ENCODE data around the gene CACNA2D3.
A peak's percentile ranks its signal among the peaks of the same experiment; 100 is the strongest.
"Not testable (repeated sequence)": the region's sequence is repeated elsewhere in the genome, so short reads cannot be mapped to it uniquely, and the experiment has no call there.

Gene CACNA2D3

DNA sequence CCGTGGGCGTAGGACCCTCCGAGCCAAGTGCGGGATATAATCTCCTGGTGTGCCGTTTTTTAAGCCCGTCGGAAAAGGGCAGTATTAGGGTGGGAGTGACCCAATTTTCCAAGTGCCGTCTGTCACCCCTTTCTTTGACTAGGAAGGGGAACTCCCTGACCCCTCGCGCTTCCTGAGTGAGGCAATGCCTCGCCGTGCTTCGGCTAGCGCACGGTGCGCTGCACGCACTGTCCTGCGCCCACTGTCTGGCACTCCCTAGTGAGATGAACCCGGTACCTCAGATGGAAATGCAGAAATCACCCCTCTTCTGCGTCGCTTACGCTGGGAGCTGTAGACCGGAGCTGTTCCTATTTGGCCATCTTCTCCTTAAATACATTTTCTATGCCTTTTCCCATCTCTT lies 342.2 kb downstream of the CACNA2D3 start:
- DNase-seq (ENCODE audit: low spot score), result not testable (repeated sequence)

DNA sequence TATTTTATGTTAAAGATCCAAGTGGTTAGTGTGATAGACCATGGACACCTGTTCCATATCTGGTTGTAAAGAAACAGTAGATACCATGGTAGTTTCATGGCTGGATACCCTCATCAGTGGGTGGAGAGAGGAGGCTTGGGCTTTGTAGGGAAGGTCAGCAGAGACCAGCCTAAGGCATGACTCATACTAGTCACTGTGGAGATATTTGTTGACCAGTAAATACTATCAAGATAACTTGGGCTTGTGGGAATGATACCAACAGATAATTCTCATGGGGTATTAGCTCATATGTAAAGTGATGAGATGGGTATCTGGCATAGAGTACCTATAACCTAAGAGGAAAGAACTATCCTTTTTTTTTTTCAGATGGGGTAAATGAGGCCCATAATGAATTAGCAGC lies 354.5 kb downstream of the CACNA2D3 start:
- DNase-seq (ENCODE audit: low spot score), result peak; percentile 43

DNA sequence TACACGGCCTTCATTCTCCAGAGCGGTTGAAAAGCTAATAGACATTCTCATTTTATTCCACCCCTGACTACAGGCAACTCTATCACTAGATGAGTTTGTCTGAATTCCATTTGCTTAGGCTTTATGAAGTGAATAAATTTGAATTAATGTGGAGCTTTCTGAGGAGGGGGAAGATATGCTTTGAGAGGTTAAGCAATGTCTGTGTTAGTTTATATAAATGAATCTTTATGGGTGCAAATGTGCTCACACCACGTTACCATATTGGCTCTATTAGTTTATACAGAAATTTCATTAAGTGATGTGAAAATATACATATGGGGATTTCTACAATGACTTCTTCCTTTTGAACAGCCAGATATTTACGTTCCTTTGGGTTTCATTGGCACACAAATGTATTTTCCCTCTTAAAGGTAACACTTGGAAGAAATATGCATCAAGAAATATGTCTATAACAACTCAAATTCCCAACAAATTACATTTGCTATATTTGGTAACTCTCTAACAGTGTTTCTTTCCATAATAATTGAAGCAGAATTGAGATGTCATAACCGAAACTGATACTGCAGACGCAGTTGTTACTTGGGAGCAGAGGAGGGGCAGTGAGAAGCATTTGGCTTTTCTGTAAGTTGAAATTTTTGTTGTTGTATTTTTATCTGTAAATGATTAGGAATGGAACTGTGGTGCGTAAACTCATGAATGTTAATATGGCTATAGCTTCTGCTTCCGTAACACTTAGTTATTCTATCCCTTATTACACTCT lies 359.4 kb downstream of the CACNA2D3 start:
- DNase-seq (ENCODE audit: low spot score), result no peak

DNA sequence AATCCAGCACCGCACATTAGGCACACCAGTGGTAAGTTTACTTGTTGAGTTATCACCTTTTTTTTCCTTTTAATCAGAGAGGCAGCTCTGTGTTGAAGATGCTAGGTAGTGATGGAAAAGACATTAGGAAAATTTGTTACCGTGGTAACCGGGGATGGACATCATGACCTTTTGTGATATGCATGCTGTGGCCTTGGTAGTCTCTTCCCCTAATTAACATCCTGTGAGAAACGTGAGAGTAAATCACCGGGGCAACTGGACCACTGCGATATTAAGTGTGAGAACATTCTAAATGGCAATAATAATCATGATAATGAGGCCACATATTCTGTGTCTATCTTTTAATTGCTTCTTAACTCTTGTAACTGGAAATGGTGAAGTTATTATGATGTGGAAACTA lies 362.0 kb downstream of the CACNA2D3 start:
- no peak for DNase-seq (ENCODE audit: low spot score)

DNA sequence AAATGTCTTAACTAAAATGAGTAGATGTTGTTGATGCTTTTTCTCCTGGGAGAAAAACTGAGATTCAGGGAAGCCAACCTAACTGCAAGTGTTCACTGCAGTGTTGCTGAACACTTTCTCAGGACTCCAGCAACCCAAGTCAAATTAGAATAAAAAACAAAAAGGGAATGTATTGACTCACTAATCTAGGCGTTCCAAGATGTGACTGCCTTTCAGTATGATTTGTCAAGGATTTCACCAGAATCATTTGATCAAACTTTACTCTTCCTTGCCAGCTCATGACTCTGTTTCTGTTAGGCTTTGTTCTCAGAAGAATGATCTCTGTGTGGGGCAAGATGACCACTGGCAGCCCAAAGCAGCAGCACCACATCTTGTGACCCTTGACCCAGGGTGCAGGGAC lies 364.0 kb downstream of the CACNA2D3 start:
- DNase-seq (ENCODE audit: low spot score), result no peak

DNA sequence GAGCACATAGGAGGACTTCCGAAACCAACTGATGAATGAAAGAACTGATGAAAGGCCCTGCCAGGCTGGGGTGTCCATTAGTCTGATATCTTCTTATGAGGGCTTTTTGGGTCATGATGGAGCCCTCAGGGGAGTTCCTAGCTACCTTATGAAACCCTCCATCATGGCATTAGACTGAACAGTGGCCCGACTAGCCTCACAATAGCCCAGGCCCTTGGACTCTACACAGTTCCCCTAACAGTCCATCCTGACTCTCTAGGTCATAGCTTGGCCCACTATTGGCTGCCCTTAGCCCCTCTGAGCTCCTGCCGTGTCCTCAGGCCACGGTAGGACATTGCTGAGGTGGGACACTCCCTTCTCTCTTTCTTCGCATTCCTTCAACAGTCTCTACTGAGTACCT lies 365.9 kb downstream of the CACNA2D3 start:
- DNase-seq (ENCODE audit: low spot score), result no peak

DNA sequence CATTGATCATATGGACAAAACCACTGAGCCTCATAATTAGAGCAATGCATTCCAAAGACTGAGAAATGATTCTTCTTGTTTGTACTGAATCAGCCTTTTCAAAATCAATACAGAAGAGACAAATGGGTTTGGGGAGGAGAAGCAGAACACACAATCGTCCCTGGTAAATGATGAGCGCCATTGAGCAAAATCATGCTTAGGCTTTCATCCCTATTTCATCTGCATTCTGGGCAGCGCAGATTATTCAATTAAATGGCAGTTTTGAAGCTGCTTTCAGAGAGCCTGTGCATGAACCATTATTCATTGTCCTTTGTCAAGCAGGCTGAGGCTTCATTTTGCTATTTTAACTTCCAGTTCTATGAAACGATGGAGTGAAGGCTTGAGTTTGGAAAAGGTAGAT lies 371.9 kb downstream of the CACNA2D3 start:
- DNase-seq (ENCODE audit: low spot score), result no peak

DNA sequence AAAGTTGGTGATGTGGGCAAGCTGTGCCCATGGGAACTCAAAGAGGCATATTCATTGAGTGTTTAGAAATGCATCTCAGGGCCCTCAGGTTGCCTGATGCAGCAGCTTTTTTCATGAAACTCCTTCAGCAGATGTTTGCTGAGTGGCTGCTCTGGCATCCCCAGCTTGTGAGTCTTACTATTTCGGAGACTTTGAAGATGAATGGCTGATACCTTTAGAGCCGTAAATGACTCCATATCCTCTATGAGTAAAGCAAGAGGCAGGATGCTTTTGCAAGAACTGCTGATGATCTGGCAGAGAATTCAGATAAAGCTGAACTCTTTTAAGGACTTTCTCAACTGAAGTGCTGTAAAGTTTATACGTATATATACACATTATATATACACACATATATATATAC lies 384.3 kb downstream of the CACNA2D3 start:
- no peak for DNase-seq (ENCODE audit: low spot score)

DNA sequence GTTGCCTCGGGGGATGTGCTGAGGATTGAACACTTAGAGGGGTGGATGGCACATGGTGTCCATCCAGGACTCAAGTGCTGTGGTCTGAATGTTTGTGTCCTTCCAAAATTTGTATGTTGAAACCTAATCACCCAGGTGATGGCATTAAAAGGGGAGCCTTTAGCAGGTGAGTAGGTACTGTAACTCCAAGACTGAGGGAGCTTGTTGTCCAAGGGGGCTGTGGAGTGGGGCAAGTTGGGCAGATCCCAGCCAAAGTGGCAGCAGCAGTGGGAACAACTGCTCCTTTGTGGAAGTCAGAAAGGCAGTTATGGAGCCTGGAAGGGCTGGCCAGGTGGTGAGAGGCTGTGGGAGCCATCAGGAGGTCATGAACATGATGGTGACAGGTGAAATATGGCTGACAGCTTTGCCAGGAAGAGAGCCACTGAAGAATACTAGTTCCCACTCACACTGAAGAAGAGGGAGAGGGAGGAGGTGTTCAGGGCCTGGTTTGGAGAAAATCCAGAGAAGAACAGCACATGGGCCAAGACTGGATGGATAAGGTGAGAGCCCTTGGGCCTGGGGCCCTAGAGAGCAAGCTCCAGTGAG lies 385.6 kb downstream of the CACNA2D3 start:
- DNase-seq (ENCODE audit: low spot score), result no peak

DNA sequence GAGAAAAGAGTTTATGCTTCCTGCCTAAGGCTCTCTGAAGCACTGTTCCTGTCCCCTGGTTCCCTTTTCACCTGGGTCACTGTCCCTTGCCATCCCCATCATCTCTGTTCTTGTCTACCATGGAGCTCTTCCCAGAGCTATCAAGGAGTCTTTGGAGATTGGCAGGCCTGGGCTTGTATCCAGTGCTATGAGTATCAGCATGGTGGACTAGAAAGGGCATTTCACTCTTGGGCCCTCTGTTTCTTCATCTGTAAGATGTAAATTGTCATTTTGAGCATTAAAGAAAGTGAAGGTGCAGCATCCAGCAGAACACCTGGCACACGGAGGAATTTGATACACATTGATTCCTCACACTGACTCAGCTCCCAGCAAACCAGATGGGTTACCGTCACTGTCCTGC lies 388.2 kb downstream of the CACNA2D3 start:
- no peak for DNase-seq (ENCODE audit: low spot score)

DNA sequence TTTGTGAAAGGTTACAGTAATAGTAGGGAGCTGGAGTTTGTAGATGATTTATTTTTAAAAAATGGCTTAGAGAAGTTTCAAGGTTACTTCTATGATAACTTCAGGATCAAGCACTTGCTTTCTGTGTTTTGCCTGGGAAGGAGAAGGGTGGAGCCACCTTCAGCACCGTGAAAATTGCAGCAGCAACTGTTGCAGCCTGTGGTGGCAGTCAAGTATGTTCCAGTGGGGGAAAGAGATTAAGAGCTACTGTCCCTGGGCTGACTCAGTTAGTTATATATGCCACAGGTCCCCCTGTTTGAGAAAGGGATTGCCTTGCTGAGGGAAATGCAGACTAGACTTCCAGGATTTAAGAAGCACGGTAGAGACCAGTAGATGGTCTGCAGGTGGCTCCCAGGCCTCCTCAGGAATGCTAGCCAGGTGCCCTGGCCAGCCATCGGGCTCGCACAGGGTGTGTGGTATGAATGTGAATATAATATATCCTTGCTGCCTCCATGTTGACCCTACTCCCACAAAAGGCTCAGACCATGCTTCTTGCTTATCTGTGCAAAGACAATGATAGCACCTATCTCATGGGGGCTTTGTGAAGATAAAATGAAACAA lies 389.5 kb downstream of the CACNA2D3 start:
- no peak for DNase-seq (ENCODE audit: low spot score)

DNA sequence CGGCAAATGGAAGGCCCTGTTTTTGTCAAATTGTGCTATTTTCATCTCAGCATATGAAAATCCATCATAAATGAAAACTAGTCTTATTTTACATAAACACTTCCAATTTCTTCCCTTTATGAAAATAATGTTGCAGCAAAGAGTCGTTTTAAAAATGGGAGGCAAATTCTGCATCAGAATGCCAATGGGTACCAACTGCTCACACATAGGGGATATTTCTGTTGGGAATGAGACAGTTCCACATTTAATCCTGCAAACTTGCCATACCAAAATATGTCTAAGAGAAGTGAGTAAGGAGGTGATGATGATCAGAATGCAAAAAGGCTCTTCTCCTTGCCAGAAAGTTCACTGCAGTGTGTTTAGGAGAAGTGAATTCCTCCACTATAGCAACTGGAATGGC lies 391.7 kb downstream of the CACNA2D3 start:
- no peak for DNase-seq (ENCODE audit: low spot score)

DNA sequence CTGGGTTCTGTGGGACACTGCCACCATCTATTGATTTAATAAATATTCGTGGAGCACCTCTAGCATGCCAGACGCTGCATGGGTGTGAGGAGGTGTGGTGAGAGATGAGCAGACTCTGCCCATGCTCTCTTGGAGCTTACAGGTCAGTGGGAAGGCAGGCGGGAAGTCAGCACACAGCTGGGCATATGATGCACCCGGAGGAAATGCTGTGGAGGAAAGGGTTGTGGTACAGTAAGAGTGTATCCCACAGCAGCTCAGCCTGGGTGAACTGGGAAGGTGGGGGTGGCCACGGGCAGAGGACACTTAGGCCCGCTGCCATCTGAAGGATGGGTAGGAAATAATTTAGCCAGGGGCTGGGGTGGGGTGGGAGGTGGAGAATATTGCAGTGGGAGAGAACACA lies 392.1 kb downstream of the CACNA2D3 start:
- DNase-seq (ENCODE audit: low spot score), result no peak

DNA sequence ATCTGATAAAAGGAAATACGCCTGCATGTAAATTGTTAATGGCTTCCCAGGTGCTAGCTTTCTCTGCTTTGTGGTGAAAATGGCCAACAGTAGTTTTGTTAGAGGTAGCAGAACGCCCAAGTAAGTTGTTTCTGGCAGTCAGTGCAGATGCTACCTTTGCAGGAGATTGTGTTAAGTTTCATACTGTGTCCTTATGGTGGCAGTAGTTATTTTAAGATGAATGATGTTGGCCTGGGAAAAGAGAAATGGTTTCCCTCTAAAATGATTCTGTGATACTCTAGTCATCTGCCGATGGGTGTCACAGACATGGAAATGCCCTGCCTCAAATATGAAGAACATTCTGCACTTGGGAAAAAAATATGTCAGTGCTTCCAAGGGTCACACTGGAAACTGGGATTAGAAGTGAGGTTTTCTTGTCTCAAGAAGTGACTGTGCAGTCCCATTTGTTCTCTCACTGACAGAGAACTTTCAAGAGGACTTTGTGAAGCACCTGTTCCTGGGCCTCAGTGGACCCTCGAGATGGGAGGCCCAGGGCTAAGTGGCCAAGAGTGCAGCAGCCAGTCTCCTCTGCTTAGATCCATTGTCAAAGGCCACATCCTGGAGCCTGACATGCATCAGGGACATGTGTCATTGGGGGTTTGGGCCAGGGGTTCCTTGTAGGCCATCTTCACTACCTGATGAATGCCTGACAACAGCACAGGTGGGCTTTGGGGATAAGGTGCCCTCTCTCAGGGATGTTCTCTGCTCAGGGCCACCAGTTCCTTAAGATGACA lies 393.3 kb downstream of the CACNA2D3 start:
- no peak for DNase-seq (ENCODE audit: low spot score)

DNA sequence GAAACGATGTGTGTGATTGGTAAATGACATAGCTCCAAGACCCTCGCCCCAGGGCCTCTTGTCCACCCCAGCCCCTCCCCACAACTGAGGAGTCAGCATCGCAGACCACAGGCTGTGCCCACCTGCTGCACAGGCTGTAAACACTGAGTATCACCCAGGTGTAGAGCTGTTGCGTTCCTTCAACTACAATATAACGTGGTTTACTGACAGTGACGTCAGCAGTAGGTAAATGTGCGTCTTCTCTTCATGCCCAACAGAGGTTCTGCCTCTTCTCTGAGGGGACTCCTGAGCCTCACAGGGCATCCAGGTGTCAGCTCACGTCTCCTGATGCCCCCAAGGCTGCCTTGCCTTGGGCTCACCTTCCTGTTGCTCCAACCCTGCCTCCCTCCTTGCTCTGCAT lies 395.1 kb downstream of the CACNA2D3 start:
- no peak for DNase-seq (ENCODE audit: low spot score)

DNA sequence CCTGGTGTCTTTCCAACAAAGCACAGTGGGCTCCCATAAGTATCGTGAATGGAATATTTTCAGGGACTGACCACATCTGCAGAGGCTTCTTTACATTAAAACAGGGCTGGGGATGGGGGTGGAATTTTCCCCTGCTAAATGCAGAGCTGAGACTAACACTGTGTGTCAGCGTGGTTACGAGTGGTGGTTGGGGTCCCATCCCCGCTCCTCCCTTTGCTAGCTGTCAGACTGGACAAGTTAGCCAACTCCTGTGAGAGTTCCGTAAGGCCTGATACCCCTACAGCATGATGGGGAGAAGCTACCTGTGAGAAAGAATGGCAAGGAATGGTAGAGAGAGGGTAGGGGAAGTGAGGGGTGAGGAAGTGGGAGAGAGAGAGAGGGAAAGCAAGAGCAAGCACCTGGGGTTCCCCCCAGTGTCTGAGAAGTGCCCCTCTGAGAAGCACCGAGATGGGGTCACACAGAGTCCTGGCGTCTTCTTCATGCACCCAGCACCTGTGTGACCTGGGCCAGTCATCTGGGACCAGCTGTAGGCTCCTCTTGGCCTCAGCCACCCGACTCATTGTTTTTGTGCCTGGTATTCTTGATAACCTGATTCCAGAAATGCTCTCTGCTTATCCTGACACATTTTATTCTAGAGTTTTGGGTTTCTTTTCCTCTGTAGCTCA lies 395.8 kb downstream of the CACNA2D3 start:
- no peak for DNase-seq (ENCODE audit: low spot score)

DNA sequence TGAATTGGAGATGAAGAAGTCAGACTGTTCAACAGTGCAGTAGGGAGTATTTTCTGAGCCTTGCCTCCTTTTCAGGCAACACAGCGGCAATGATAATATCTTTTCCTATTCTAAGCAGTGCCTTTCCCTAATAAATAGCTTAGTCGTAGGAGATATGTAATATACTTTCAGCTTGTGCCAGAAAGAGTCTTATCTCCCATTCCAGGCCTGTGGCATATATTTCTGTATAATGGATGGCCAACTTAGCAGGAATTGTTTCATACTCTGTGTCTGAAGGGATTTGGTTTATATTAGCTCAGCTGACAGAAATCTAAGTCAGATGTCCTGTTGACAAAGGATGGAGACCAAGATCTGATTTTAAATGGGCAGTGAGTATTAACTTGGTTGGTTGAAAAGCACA lies 397.1 kb downstream of the CACNA2D3 start:
- no peak for DNase-seq (ENCODE audit: low spot score)

DNA sequence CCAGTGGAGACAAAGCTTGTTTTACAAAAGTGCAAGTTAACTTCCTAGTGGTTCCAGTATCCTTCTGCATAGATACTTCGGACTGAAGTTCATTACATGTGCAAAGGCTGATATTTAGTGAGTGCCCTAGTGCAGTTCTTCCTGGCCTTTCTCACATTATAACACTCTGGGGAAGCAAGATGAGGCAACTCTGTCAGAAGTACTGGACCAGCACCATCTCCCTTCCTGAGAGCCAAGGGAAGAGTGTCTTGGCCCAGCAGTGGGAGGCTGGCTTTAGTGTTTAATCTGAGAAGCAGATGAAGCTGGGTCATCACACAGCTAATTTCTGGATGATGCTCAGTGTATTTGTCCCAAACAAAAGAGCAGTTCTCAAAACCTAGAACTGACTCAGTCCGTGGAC lies 397.7 kb downstream of the CACNA2D3 start:
- no peak for DNase-seq (ENCODE audit: low spot score)

DNA sequence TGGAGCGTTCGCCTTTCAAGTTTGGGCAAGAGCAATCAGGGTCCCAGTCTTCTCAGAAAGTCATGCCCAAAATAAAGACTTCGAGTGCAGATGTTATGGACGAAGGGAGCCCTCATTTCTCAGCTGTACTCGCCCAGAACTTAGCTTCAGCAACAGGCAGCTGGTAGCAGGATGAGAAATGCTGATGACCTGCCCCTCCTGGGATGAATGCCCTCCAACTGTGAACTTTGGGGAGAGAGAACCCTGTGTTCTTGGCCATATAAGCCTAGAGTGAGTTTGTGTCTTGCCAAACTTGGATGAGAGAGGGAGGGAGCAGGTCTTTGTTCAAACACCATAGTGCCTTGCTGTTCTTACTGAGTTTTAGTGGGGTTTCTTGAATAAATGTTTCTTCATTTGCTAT lies 405.2 kb downstream of the CACNA2D3 start:
- no peak for DNase-seq (ENCODE audit: low spot score)

DNA sequence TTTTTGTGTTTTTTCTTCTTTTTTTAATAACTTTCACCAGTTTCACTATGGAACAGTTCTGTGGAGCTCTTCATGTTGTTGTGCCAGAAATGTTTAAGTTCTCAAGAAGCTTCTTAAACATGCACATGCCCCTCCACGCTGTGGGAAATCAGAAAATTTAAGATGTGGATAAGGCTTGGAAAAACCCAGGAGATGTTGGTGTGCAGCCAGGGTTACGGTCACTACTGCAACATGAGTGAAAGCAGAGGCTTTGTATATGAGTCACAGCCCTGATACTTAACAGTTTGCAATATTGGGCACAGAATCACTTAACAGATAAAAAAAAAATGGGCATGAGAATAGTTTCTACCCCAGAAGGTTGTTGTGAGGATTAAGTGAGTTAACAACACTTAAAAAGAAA lies 405.6 kb downstream of the CACNA2D3 start:
- peak; percentile 66 for DNase-seq (ENCODE audit: low spot score)

DNA sequence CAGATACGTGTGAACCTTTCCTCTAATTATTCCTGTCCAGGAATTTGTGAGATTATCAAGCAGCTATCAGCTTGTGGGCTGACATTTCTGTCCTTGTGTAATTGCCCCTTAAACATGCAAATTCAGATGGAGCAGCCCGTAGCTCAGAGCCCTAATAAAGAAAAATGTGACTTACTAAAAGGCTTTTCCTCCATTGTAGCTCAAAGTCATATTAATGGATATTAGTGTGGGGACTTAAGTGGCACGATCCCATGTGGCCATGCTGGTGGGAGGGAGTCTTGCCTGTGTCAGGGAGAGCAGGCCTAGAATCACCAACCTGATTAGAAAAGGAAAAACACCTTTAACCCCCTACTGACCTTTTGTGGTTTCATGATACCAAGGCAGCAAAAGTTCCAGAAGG lies 406.3 kb downstream of the CACNA2D3 start:
- no peak for DNase-seq (ENCODE audit: low spot score)

DNA sequence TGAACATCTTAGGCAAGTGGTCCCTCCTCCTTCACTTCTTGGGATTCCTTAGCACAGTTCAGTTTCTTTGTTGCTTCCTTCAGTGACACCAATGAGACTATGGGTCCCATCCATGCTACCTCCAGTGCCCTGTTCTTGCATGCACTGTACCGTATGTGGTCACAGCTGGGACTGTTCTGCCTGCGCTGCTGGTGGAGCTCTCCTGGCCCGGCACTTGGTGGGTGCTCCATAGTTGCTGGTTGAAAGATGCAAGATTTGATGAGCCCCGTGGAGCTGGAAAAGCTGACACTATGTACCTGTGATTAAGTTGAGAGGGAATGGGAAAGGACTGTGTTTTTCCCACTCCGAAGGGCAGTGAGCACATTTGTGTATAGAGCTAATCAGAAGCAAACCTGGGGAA lies 407.7 kb downstream of the CACNA2D3 start:
- DNase-seq (ENCODE audit: low spot score), result no peak
